ENCODE results near the gene ERMARD. TPM values are rescaled to one million over a fixed set of nuclear protein-coding genes. Genes with fewer than 3 reads are reported as not detected.

The ERMARD gene
- total RNA-seq, 2 experiments from 2014 or later: 23.2 to 42.3 TPM

DNA sequence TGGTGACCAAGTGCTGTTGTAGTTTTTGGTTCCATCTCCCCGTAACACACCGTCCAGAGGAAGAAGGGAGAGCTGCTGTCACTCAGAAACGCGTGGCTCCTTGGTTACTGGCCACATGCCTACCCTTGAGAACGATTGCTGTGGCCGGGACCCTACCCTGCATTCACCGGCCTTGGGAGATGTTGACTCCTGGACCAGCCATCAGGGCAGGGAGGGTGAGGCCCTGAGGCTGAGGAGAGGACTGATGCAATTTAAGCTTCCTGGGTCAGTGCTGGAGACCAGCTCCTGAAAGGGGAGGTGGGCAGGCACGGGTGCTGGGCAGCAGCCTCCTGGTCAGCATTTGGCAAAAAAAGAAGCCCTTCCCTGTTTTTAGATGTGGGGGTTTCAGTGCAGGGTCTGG is 31.5 kb downstream of the ERMARD start:
- Histone ChIP-seq H3K9me2 (ENCODE audit: insufficient read depth, low read length) (no peaks in the 10 kb centered on the region), H3K79me2 (ENCODE audit: insufficient read depth, low read depth, low read length) (no peaks in the 10 kb centered on the region), H4K20me1 (ENCODE audit: insufficient read depth, low read length) (no peaks in the 10 kb centered on the region), H3K27ac (ENCODE audit: low read depth, low read length, poor library complexity, severe bottlenecking) (no peak overlapping the region), H2AFZ (ENCODE audit: low read length) (no peak overlapping the region), H3K9me3 (ENCODE audit: low read length) (no peaks in the 10 kb centered on the region), H3K4me2 (ENCODE audit: low read length) (no peak overlapping the region), H3K36me3 (ENCODE audit: insufficient read depth, low read length) (peaks cover 10% of the 10 kb centered on the region; the same call in 1 of the 2 replicates), H3K4me1 (ENCODE audit: insufficient read depth, low read length, poor library complexity, severe bottlenecking) (no peaks in the 10 kb centered on the region), H3K4me3 (ENCODE audit: low read depth, low read length, poor library complexity, severe bottlenecking) (no peak overlapping the region)
- ChIA-PET POLR2A (no interaction called here), CTCF (ENCODE audit: unreplicated experiment) (no interaction called here)
- no peak for DNase-seq (ENCODE audit: low spot score)
- intact Hi-C loops (cut with micrococcal nuclease; ENCODE audit: unreplicated experiment): no loop called here
- no TSS peak for BruUV-seq (replicated peaks)
- TF ChIP-seq EZH2phosphoT487 (IDR thresholded peaks at IDR 0.05; ENCODE audit: borderline replicate concordance, low read depth, low read length) (no peak), CTCF (conservative IDR thresholded peaks at IDR 0.05; ENCODE audit: low read length) (no peak)

- no peak for DNase-seq (ENCODE audit: low spot score)
- Histone ChIP-seq H3K4me2 (ENCODE audit: low read length) (no peak overlapping the region), H3K9me3 (ENCODE audit: low read length) (no peaks in the 10 kb centered on the region), H3K4me3 (ENCODE audit: low read depth, low read length, poor library complexity, severe bottlenecking) (no peak overlapping the region), H3K27ac (ENCODE audit: low read depth, low read length, poor library complexity, severe bottlenecking) (no peak overlapping the region), H2AFZ (ENCODE audit: low read length) (no peak overlapping the region), H3K79me2 (ENCODE audit: insufficient read depth, low read depth, low read length) (no peaks in the 10 kb centered on the region), H3K36me3 (ENCODE audit: insufficient read depth, low read length) (peaks cover 10% of the 10 kb centered on the region; the same call in 1 of the 2 replicates), H4K20me1 (ENCODE audit: insufficient read depth, low read length) (no peaks in the 10 kb centered on the region), H3K9me2 (ENCODE audit: insufficient read depth, low read length) (no peaks in the 10 kb centered on the region), H3K4me1 (ENCODE audit: insufficient read depth, low read length, poor library complexity, severe bottlenecking) (no peaks in the 10 kb centered on the region)
- TF ChIP-seq CTCF (conservative IDR thresholded peaks at IDR 0.05; ENCODE audit: low read length) (no peak), EZH2phosphoT487 (IDR thresholded peaks at IDR 0.05; ENCODE audit: borderline replicate concordance, low read depth, low read length) (no peak)
- POLR2A ChIA-PET: interaction anchor here (0.9 kb wide), 1 partner anchor 20 kb away, joined by 3 read pairs; no protein-coding TSS in a partner anchor
- BruUV-seq (replicated peaks): no TSS peak
- CTCF ChIA-PET (ENCODE audit: unreplicated experiment): no interaction called here
- intact Hi-C loops (cut with micrococcal nuclease; ENCODE audit: unreplicated experiment): no loop called here
These were observed 32.0 kb downstream of the ERMARD start for GRCh38 chr6:169783401-169783800.

DNA sequence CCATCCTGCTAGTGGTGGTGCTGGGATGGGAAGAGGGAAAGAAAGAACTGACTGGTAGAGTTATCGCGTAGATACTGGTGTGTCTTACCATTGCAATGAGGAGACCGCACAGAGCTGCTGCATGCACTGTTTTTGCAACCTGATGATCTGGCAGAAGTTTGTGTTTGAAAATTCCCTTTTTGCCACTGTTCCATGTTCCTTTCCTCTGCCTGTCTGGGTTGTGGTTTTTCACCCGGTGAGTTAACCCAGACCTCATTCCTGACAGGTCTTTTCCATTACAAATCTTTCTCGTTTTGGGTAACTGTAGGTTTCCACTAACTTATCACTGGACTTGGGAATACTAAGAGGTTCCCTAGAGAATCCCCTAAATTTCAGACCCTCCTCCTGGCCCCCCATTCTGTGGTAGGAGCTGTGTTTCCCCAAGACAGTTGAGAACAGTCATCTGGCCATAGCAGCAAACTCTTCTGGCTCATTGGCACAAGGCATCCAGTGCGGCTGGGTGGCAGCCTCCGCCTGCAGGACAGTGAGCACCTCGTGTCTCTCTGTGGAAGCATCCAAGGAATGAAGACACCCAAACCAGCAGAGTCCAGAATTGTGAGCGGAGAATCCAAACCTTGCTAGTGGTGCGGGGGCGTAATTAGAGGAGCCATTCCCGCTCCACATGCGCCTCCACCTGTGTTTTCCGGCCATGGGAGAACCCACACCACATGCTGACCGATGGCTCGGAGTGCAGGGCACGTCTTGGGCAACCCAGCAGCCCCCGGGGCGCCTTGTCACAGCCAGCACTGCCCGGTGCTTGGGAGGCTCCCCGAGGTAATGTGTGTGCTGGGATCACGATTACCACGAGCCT is 32.8 kb downstream of the ERMARD start:
- H2AFZ ChIP-seq (ENCODE audit: low read length): no peak overlapping the region
- no peaks in the 10 kb centered on the region for H3K79me2 ChIP-seq (ENCODE audit: insufficient read depth, low read depth, low read length)
- intact Hi-C loops (cut with micrococcal nuclease; ENCODE audit: unreplicated experiment): no loop called here
- no peaks in the 10 kb centered on the region for H3K9me3 ChIP-seq (ENCODE audit: low read length)
- no peak overlapping the region for H3K27ac ChIP-seq (ENCODE audit: low read depth, low read length, poor library complexity, severe bottlenecking)
- POLR2A ChIA-PET: interaction anchor here (0.9 kb wide), 1 partner anchor 19 kb away, joined by 3 read pairs; no protein-coding TSS in a partner anchor
- no peaks in the 10 kb centered on the region for H3K4me1 ChIP-seq (ENCODE audit: insufficient read depth, low read length, poor library complexity, severe bottlenecking)
- no TSS peak for BruUV-seq (replicated peaks)
- DNase-seq (ENCODE audit: low spot score): no peak
- no peaks in the 10 kb centered on the region for H3K9me2 ChIP-seq (ENCODE audit: insufficient read depth, low read length)
- no peak overlapping the region for H3K4me3 ChIP-seq (ENCODE audit: low read depth, low read length, poor library complexity, severe bottlenecking)
- no peaks in the 10 kb centered on the region for H4K20me1 ChIP-seq (ENCODE audit: insufficient read depth, low read length)
- CTCF ChIA-PET (ENCODE audit: unreplicated experiment): no interaction called here
- peaks cover 4% of the 10 kb centered on the region; the same call in 1 of the 2 replicates for H3K36me3 ChIP-seq (ENCODE audit: insufficient read depth, low read length)
- H3K4me2 ChIP-seq (ENCODE audit: low read length): no peak overlapping the region
- TF ChIP-seq CTCF (conservative IDR thresholded peaks at IDR 0.05; ENCODE audit: low read length) (no peak), EZH2phosphoT487 (IDR thresholded peaks at IDR 0.05; ENCODE audit: borderline replicate concordance, low read depth, low read length) (no peak)
